ENCODE data around the gene CNBP.

- TF ChIP-seq, protein P1, sequence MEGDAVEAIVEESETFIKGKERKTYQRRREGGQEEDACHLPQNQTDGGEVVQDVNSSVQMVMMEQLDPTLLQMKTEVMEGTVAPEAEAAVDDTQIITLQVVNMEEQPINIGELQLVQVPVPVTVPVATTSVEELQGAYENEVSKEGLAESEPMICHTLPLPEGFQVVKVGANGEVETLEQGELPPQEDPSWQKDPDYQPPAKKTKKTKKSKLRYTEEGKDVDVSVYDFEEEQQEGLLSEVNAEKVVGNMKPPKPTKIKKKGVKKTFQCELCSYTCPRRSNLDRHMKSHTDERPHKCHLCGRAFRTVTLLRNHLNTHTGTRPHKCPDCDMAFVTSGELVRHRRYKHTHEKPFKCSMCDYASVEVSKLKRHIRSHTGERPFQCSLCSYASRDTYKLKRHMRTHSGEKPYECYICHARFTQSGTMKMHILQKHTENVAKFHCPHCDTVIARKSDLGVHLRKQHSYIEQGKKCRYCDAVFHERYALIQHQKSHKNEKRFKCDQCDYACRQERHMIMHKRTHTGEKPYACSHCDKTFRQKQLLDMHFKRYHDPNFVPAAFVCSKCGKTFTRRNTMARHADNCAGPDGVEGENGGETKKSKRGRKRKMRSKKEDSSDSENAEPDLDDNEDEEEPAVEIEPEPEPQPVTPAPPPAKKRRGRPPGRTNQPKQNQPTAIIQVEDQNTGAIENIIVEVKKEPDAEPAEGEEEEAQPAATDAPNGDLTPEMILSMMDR (IDR thresholded peaks at IDR 0.05), result no peak
- no peak for TF ChIP-seq ZFX (IDR thresholded peaks at IDR 0.05; ENCODE audit: borderline replicate concordance)
Measured at GRCh38 chr3:129185783-129186182, 2.1 kb upstream of the CNBP start.
